Panc1 (cell line): ENCODE measurements around the gene MN1. TPM values are rescaled to one million over a fixed set of nuclear protein-coding genes. Genes with fewer than 3 reads are reported as not detected.

Source experiments
- ATAC-seq: fragments of 200-7000 bp; cut with Tn5 transposase; 2 replicates; pipeline ENCODE4 v1.9.1; 2020; ENCODE audit warnings: mild to moderate bottlenecking, moderate library complexity
- BruUV-seq: library from RNA; stranded (reverse); fragments of 400-500 nt; replicated peaks from 2 replicates; lab custom pipeline; 2021; lab: Mats Ljungman, UMichigan
- CTCF ChIA-PET: fragments of 300-600 bp; sonication (Branson Sonifier 250); formaldehyde crosslinking; loops from one replicate; lab custom pipeline; 2022; ENCODE audit warnings: antibody characterized with exemption; lab: Charles Lee
- POLR2A ChIA-PET: fragments of 300-600 bp; sonication (Branson Sonifier 250); formaldehyde crosslinking; loops from one replicate; lab custom pipeline; 2022; ENCODE audit warnings: antibody characterized with exemption; lab: Charles Lee
- DNase-seq: peaks from one replicate; pipeline ENCODE4 v3.0.0-alpha.2; 2010; ENCODE audit warnings: low read depth, low spot score
- H3K27ac ChIP-seq: 2 replicates; pipeline ENCODE4 v1.5.1; 2011; ENCODE audit warnings: mild to moderate bottlenecking, low read length, inconsistent platforms
- H3K27me3 ChIP-seq: fragments of 200-500 bp; sonication (Bioruptor generic); 2 replicates; pipeline ENCODE4 v1.6.0; 2014; ENCODE audit warnings: low read length, inconsistent platforms; ENCODE audit not compliant: control insufficient read depth, insufficient read depth
- H3K36me3 ChIP-seq: fragments of 200-500 bp; sonication (Bioruptor generic); 2 replicates; pipeline ENCODE4 v1.5.1; 2014; ENCODE audit warnings: inconsistent platforms, mild to moderate bottlenecking, low read length, moderate library complexity; ENCODE audit not compliant: control insufficient read depth, insufficient read depth
- H3K4me1 ChIP-seq: 2 replicates; pipeline ENCODE4 v1.5.1; 2011; ENCODE audit warnings: inconsistent platforms, mild to moderate bottlenecking, low read length, moderate library complexity; ENCODE audit not compliant: control insufficient read depth, insufficient read depth
- H3K4me3 ChIP-seq, 2 experiments: 2 replicates each; pipeline ENCODE4 v1.5.1; 2011 to 2012; ENCODE audit warnings: low read depth in 2 of 2, low read length in 2 of 2, mild to moderate bottlenecking in 2 of 2, inconsistent platforms in 1 of 2, moderate library complexity in 1 of 2
- H3K9me3 ChIP-seq: fragments of 200-500 bp; sonication (Bioruptor generic); 2 replicates; pipeline ENCODE4 v1.5.1; 2014; ENCODE audit warnings: low read depth, mild to moderate bottlenecking, inconsistent platforms, low read length, moderate library complexity; ENCODE audit not compliant: control insufficient read depth, insufficient read depth
- POLR2AphosphoS5 ChIP-seq: IDR thresholded peaks from 2 replicates; pipeline ENCODE4 v1.6.1; 2012; ENCODE audit warnings: mild to moderate bottlenecking, low read depth, low read length, moderate library complexity
- REST ChIP-seq, 2 experiments: IDR thresholded peaks; 2 replicates each; pipeline ENCODE4 v1.6.1; 2011 to 2012; ENCODE audit warnings: low read depth in 2 of 2, control low read depth in 1 of 2, low read length in 1 of 2, mild to moderate bottlenecking in 1 of 2, moderate library complexity in 1 of 2; ENCODE audit not compliant: insufficient read depth in 1 of 2
- SIN3A ChIP-seq: IDR thresholded peaks from 2 replicates; pipeline ENCODE4 v1.6.1; 2012; ENCODE audit warnings: low read depth, mild to moderate bottlenecking, low read length, moderate library complexity, borderline replicate concordance; ENCODE audit not compliant: insufficient read depth
- TCF7L2 ChIP-seq: IDR thresholded peaks from 2 replicates; pipeline ENCODE4 v1.6.1; 2011; ENCODE audit warnings: mild to moderate bottlenecking, low read depth, low read length, inconsistent platforms
- in situ Hi-C: cut with HindIII; loops from 2 replicates; pipeline ENCODE4 v1.10.0; 2016; ENCODE audit warnings: low sequenced_read_pairs, low pct_unique_long_range_greater_than_20kb
- intact Hi-C: fragments of 100-400 bp; cut with micrococcal nuclease; formaldehyde crosslinking; loops from one replicate; pipeline ENCODE4 v1.10.0; 2022; ENCODE audit not compliant: unreplicated experiment
- total RNA-seq: library from RNA; stranded (reverse); gene quantifications from one replicate; pipeline ENCODE4 v1.2.1, GENCODE V29; 2021; ENCODE audit not compliant: unreplicated experiment
- TF ChIP-seq, protein P1 (sequence below): fragments of 450-650 bp; IDR thresholded peaks from 2 replicates; pipeline ENCODE4 v1.5.1; 2017; ENCODE audit warnings: mild to moderate bottlenecking

Gene MN1
- total RNA-seq, 1 experiment from 2014 or later = 0.51 TPM

- TF ChIP-seq TCF7L2 = no peak
- Histone ChIP-seq H3K4me1 (no peaks in the 10 kb centered on the region), H3K36me3 (no peaks in the 10 kb centered on the region), H3K9me3 (no peaks in the 10 kb centered on the region), H3K27me3 (no peaks in the 10 kb centered on the region), H3K27ac (no peak overlapping the region), H3K4me3 (no peak overlapping the region)
- ChIA-PET CTCF (no interaction called here), POLR2A (interaction anchor here (0.6 kb wide), 1 partner anchor 60 kb away, joined by 4 read pairs; no protein-coding TSS in a partner anchor)
- DNase-seq = no peak
- intact Hi-C loops (no loop called here), in situ Hi-C loops (no loop called here)
- BruUV-seq = no TSS peak
- no peak for ATAC-seq
Measured at GRCh38 chr22:27715106-27715505, 86.5 kb downstream of the MN1 start.

- in situ Hi-C loops (no loop called here), intact Hi-C loops (no loop called here)
- ChIA-PET POLR2A (no interaction called here), CTCF (no interaction called here)
- no TSS peak for BruUV-seq
- H3K4me3 ChIP-seq = no peak overlapping the region
- ATAC-seq (no peak), DNase-seq (no peak)
- H3K4me1 ChIP-seq = no peaks in the 10 kb centered on the region
- no peak overlapping the region for H3K27ac ChIP-seq
- no peaks in the 10 kb centered on the region for H3K9me3 ChIP-seq
- H3K36me3 ChIP-seq = no peaks in the 10 kb centered on the region
- no peaks in the 10 kb centered on the region for H3K27me3 ChIP-seq
- TF ChIP-seq TCF7L2 = no peak
- no peak for TF ChIP-seq POLR2AphosphoS5
- no peak for TF ChIP-seq REST (IDR thresholded peaks at IDR 0.05; ENCODE audit: insufficient read depth in 1 of 2, low read depth in 2 of 2, low read length in 1 of 2)
- TF ChIP-seq SIN3A = no peak
- TF ChIP-seq, protein P1, sequence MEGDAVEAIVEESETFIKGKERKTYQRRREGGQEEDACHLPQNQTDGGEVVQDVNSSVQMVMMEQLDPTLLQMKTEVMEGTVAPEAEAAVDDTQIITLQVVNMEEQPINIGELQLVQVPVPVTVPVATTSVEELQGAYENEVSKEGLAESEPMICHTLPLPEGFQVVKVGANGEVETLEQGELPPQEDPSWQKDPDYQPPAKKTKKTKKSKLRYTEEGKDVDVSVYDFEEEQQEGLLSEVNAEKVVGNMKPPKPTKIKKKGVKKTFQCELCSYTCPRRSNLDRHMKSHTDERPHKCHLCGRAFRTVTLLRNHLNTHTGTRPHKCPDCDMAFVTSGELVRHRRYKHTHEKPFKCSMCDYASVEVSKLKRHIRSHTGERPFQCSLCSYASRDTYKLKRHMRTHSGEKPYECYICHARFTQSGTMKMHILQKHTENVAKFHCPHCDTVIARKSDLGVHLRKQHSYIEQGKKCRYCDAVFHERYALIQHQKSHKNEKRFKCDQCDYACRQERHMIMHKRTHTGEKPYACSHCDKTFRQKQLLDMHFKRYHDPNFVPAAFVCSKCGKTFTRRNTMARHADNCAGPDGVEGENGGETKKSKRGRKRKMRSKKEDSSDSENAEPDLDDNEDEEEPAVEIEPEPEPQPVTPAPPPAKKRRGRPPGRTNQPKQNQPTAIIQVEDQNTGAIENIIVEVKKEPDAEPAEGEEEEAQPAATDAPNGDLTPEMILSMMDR = no peak
Measured at GRCh38 chr22:27714068-27714467, 87.5 kb downstream of the MN1 start.

DNA sequence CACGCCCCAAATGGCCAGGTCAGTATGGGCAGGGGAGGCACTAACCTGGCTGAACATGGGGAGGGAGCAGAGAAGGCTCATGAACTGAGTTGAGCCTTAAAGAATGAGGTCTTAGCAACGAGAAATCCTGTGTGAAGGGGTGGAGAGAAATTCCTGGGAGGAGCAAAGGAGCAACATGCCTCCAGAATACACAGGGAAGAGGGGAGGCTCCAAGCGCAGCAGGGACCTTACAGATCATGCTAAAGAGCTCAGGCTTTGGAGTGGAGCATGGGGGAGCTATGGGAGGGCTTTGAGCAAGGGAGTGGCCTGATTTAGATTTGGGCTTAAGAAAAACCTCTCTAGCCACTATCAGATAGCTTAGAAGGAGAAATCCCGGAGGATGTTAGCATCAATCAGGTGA, 88.1 kb downstream of the MN1 start:
- no peak overlapping the region for H3K27ac ChIP-seq
- intact Hi-C loops = no loop called here
- no peaks in the 10 kb centered on the region for H3K4me1 ChIP-seq
- POLR2A ChIA-PET = no interaction called here
- in situ Hi-C loops = no loop called here
- BruUV-seq = no TSS peak
- no peaks in the 10 kb centered on the region for H3K36me3 ChIP-seq
- TF ChIP-seq, protein P1 = no peak
- TF ChIP-seq SIN3A = no peak
- no peak for TF ChIP-seq REST (IDR thresholded peaks at IDR 0.05; ENCODE audit: insufficient read depth in 1 of 2, low read depth in 2 of 2, low read length in 1 of 2)
- no peak for TF ChIP-seq POLR2AphosphoS5
- H3K9me3 ChIP-seq = no peaks in the 10 kb centered on the region
- no peak overlapping the region for H3K4me3 ChIP-seq
- CTCF ChIA-PET = no interaction called here
- DNase-seq (no peak), ATAC-seq (no peak)
- H3K27me3 ChIP-seq = no peaks in the 10 kb centered on the region
